ENCODE data around the gene CCDC170.
A peak's percentile ranks its signal among the peaks of the same experiment; 100 is the strongest.
"Not testable (repeated sequence)": the region's sequence is repeated elsewhere in the genome, so short reads cannot be mapped to it uniquely, and the experiment has no call there.

The CCDC170 gene

GRCh38 chr6:151494936-151495320 lies 1.1 kb downstream of the CCDC170 start:
- no peak for DNase-seq

GRCh38 chr6:151495380-151495779 lies 1.6 kb downstream of the CCDC170 start:
- no peak for DNase-seq

- no peak for DNase-seq
These were observed 4.1 kb downstream of the CCDC170 start for GRCh38 chr6:151497905-151498304.

DNA sequence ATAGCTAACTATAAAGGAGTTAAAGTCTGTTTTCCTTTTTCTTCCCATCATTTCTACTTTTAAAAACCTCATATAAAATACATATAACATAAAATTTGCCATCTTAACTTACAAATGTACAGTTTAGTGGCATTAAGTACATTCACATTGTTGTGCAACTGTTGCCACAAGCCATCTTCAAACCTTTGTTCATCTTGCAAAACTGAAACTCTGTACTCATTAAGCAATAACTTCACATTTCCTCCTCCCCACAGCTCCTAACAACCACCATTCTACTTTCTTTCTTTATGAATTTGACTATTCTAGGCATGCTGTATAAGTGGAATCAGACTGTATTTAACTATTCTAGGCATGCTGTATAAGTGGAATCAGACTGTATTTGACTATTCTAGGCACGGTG lies 4.5 kb downstream of the CCDC170 start:
- peak; percentile 68 for DNase-seq

- DNase-seq: no peak
These were observed 5.7 kb downstream of the CCDC170 start for GRCh38 chr6:151499551-151499950.

DNA sequence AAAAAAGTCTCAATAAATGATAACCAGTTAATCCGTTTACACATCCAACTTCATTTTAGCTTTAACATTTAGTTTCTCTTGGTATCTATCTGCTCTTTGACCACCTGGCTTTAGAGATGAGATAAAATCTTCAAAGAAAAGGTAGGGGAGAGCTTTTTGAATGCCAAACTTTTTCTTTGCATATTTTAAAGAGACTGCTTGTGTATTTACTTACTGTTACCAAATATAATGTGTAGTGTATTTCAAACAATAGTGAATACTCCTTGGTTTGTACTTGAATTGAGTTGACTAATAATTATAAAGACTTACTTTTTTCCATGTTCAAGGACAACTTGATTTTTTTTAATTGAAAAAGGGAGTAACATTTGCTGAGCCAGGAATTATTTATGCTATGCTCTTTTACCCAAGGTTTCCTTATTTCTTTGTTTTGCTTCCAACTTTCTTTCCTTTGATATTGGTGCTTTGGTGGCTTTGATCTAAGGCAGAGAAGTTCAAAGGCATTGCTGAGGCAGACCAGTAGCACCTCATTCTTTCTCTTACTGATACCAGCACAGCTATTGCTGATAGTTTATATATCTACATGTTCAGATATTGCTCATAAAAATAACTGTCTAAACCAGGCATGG lies 7.8 kb downstream of the CCDC170 start:
- no peak for DNase-seq

DNA sequence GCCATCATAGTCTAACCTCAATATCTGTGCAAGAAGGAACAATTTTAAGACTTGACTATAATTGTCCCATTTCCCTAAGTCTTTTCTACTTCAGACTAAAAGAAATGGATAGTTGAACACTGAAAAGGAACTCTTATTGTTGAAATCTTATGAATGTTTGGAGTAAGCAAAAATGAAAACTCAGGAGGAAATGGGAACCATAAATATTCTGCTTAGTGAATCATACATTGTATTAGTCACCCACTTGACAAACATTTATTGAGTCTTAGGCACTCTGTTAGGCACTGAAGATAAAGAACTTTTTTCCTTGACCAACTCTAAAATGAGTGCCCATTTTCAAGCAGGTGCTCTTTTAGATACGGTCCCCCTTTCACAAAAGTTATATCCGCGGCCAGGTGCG lies 8.7 kb downstream of the CCDC170 start:
- no peak for DNase-seq

- DNase-seq: no peak
These were observed 12.9 kb downstream of the CCDC170 start for GRCh38 chr6:151506761-151507160.

DNA sequence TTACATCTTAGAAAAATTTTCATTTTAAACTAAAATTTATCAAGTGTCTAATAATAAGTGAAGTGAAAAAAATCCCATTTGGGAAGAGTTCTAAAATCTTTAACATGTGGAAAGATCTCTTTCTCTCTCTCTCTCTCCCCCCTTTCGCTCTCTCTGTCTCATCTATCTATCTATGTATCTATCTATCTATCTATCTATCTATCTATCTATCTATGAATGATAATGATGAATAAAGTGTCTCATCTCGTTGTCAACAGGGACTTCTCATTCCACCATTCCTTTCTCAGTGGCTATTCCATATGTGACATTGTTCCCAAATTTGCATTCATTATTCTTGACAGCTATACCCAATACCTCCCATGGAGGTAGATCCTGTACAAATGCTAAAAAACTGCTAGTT lies 15.2 kb downstream of the CCDC170 start:
- no peak for DNase-seq

- DNase-seq: no peak
These were observed 18.7 kb downstream of the CCDC170 start for GRCh38 chr6:151512481-151512880.

GRCh38 chr6:151514000-151514730 lies 20.3 kb downstream of the CCDC170 start:
- DNase-seq: no peak

- DNase-seq: not testable (repeated sequence)
These were observed 25.2 kb downstream of the CCDC170 start for GRCh38 chr6:151518992-151519391.

DNA sequence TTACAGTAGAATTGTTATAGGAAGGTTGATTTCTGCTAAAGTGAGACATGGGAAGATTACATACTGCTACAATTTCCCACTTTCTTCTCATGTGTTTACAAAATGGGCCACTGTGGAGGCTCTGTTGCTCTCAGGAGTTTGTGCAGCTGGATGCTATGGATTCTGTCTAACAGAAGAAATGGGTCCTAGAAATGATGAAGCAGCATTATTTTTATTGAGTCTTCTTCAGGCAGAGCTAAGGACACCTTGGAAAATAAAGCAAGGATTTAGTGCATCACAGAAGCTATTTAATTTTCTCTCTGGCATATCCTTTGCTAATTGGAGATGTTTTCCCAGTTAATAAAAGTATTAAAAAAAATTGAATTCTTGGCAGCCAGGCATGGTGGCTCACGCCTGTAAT lies 29.2 kb downstream of the CCDC170 start:
- no peak for DNase-seq

DNA sequence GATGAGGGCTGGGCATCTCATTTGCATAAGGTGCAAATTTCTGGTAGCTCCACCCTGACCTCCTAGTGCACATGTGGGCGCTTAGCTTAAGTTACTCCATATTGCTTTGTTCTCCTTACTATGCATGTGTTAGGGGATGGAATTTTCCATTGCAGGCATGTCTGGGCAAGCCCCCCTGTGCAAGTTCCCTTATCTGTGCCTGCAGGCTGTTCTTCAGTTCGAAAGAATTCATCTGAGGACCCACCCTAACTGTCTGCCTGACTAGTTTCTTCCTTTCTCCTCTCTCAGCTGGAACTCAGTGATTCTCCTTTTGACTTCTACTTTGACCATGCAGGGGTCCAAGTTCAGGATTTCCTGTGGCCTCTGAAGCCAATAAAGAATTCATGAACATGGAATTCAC lies 30.2 kb downstream of the CCDC170 start:
- no peak for DNase-seq

- DNase-seq: no peak
These were observed 40.8 kb downstream of the CCDC170 start for GRCh38 chr6:151534576-151534975.

GRCh38 chr6:151535476-151536187 lies 41.8 kb downstream of the CCDC170 start:
- DNase-seq: no peak

GRCh38 chr6:151536188-151536479 lies 42.3 kb downstream of the CCDC170 start:
- no peak for DNase-seq

DNA sequence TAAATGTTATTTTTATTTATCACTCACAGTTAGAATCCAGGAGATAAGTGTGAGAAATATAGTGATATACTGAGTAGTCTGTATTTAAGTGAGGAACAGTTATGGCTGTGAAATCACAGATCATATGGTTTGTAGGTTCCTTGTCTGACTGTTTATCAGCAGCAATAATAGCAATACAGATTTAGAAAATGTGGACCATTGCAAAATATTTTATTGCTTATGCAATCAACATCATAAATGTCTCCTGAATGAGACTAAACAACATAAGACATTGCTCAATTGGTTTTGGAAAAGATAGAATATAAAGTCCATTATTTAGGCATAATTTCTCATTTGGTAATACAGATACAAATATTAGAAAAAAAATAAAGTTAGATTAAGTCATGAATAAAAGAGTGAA lies 43.7 kb downstream of the CCDC170 start:
- DNase-seq: no peak

DNA sequence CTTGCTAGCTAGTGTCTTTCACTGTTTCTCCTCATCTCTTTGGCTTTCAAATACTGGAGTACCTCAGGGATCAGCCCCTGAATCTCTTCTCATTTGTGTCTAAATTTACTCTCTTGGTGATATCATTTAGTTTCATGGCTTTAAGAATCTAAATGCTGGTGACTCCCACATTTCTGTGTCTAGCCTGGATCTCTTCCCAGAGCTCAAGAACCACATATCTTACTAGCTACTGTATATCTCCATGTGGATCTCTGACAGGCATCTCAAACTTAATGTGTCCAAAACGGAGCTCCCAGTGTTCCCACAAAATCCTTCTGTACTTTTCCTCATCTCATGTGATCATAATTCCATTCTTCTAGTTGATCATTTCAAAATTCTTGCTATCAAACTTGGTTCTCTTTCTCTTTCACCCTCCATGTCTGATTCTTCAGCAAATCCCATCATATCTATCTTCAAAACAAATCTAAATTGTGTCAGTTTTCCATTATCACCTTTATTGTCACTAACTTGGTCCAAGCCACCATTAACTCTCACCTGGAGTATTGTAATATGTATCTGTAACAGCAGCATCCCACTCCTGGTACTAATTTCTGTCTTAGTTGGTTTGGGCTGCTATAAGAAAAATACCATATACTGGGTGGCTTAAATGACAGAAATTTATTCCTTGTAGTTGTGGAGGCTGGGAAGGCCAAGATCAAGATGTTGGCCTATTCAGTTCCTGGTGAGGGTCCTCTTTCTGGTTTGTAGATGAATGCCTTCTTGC lies 45.9 kb downstream of the CCDC170 start:
- no peak for DNase-seq

DNA sequence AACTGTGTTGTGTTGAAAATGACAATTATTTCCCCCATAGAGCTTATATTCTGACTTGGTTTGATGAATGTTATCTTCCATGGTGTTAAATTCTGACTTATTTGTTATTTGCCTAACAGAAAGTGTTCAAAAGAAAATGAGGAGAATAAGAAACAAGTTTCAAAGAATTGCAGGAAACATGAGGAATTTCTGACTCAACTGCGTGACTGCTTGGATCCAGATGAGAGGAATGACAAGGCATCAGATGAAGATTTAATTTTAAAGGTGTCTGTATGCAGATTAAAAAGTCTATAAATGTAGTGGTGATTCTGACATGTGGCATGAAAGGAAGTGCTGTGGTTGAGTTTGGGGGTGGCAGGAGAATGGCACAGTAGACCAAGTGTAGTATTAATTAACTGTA lies 50.6 kb downstream of the CCDC170 start:
- no peak for DNase-seq

DNA sequence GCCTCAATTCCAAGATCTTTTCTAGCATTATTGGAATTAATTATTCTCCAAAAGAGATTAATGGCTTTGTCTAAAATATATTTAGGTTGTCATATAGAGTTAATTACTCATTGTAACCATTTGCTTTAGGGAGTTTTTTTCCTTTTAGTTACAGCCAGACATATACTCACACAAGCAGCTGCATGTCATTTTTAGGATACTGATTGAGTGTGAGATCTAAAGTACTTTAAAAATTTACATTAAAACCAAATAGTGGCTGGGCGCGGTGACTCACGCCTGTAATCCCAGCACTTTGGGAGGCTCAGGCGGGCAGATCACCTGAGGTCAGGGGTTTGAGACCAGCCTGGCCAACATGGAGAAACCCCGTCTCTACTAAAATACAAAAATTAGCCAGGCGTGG lies 51.1 kb downstream of the CCDC170 start:
- DNase-seq: not testable (repeated sequence)

DNA sequence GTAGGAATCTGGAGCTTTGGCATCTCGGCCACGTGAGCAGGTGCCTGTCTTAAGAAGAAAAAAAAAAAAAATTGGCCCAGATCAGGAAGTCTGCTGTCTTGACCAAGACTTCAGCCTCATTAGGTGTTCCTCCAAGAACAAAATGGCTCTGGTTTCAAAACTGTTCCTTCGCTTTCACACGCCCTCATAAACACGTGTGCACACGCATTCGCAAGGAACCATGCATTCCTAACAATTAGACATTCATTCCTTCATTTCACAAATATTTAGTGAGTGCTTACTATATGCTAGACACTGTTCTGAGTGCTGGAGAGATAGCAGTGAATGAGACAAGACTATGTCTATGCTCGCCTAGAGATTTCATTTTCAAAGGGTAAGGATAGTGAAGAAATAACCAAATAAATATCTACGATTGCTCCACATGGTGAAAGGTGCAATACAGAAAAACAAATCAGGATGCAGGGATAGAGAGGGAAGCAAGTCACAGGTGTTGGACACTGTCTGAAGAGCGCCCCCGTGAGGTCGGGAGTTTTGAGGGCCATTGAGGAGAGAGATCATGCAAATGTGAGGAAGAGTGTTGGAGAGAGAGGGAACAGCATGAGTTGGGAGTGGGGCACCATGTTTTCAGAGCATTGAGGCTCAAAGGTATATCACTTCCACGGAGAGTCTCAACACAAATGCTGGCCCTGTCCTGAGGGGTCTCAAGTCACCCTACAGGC lies 53.3 kb downstream of the CCDC170 start:
- no peak for DNase-seq

- no peak for DNase-seq
These were observed 54.4 kb downstream of the CCDC170 start for GRCh38 chr6:151548201-151548600.
